A673 (cell line): Measurements from ENCODE around the gene TIMM21. TPM values are rescaled to one million over a fixed set of nuclear protein-coding genes. Genes with fewer than 3 reads are reported as not detected.

Experiments
- BruUV-seq: library from RNA; stranded (reverse); fragments of 400-500 nt; replicated peaks from 2 replicates; lab custom pipeline; 2021; lab: Mats Ljungman, UMichigan
- CTCF ChIA-PET: fragments of 300-600 bp; sonication (Branson Sonifier 250); formaldehyde crosslinking; loops from one replicate; lab custom pipeline; 2022; ENCODE audit warnings: antibody characterized with exemption; lab: Charles Lee
- POLR2A ChIA-PET: fragments of 300-600 bp; sonication (Branson Sonifier 250); formaldehyde crosslinking; loops from one replicate; lab custom pipeline; 2022; ENCODE audit warnings: antibody characterized with exemption; ENCODE audit not compliant: low non-redundant PET; lab: Charles Lee
- DNase-seq: peaks from one replicate; pipeline ENCODE4 v3.0.0-alpha.2; 2015; ENCODE audit warnings: low spot score
- H3K27ac ChIP-seq: fragments of 200-600 bp; sonication (generic); 2 replicates; pipeline ENCODE4 v1.5.1; 2016; ENCODE audit warnings: mixed run types, low read depth, mild to moderate bottlenecking, mixed read lengths, antibody characterized with exemption, low read length; ENCODE audit not compliant: poor library complexity, severe bottlenecking
- H3K27me3 ChIP-seq: fragments of 200-600 bp; sonication (generic); replicated peaks from 2 replicates; pipeline ENCODE4 v1.6.1; 2017; ENCODE audit warnings: mixed run types, low read depth, mild to moderate bottlenecking, mixed read lengths, antibody characterized with exemption, low read length; ENCODE audit not compliant: insufficient read depth, poor library complexity
- H3K36me3 ChIP-seq: fragments of 200-600 bp; sonication (generic); 2 replicates; pipeline ENCODE4 v1.6.1; 2016; ENCODE audit warnings: mixed run types, mild to moderate bottlenecking, mixed read lengths, antibody characterized with exemption, low read length; ENCODE audit not compliant: insufficient read depth, poor library complexity, severe bottlenecking
- H3K4me1 ChIP-seq: fragments of 200-600 bp; sonication (generic); 2 replicates; pipeline ENCODE4 v1.6.1; 2017; ENCODE audit warnings: mixed run types, mild to moderate bottlenecking, mixed read lengths, antibody characterized with exemption, low read length; ENCODE audit not compliant: insufficient read depth, poor library complexity, severe bottlenecking
- H3K4me3 ChIP-seq: fragments of 200-600 bp; sonication (generic); 2 replicates; pipeline ENCODE4 v1.5.1; 2016; ENCODE audit warnings: low read depth, mixed run types, mild to moderate bottlenecking, mixed read lengths, low read length; ENCODE audit not compliant: poor library complexity, severe bottlenecking
- H3K9me3 ChIP-seq: fragments of 200-600 bp; sonication (generic); 2 replicates; pipeline ENCODE4 v1.6.1; 2016; ENCODE audit warnings: mixed run types, low read depth, mild to moderate bottlenecking, mixed read lengths, antibody characterized with exemption, low read length; ENCODE audit not compliant: poor library complexity, severe bottlenecking
- CTCF ChIP-seq: fragments of 300-800, 200-600 bp; sonication (generic); conservative IDR thresholded peaks from 2 replicates; pipeline ENCODE4 v1.5.1; 2017; ENCODE audit warnings: low read depth, mild to moderate bottlenecking, antibody characterized with exemption, low read length, moderate library complexity, mixed read lengths
- EZH2 ChIP-seq: fragments of 200-600 bp; sonication (generic); IDR thresholded peaks from 2 replicates; pipeline ENCODE4 v1.6.1; 2017; ENCODE audit warnings: borderline replicate concordance, low read depth, mild to moderate bottlenecking, mixed read lengths, antibody characterized with exemption, low read length; ENCODE audit not compliant: poor library complexity, severe bottlenecking
- intact Hi-C: fragments of 100-400 bp; cut with micrococcal nuclease; formaldehyde crosslinking; loops from one replicate; pipeline ENCODE4 v1.10.0; 2022; ENCODE audit not compliant: unreplicated experiment
- total RNA-seq: library from RNA; stranded (reverse); gene quantifications from 2 replicates; pipeline ENCODE4 v1.2.3, GENCODE V29; 2021

The TIMM21 gene
- total RNA-seq, 1 experiment from 2014 or later = 85.1 TPM

GRCh38 chr18:74173434-74173750, 25.1 kb downstream of the TIMM21 start:
- H3K36me3 ChIP-seq = no peaks in the 10 kb centered on the region
- DNase-seq = no peak
- H3K4me1 ChIP-seq = no peaks in the 10 kb centered on the region
- no peaks in the 10 kb centered on the region for H3K9me3 ChIP-seq
- H3K4me3 ChIP-seq = no peak overlapping the region
- peaks cover 13% of the 10 kb centered on the region for H3K27me3 ChIP-seq
- CTCF ChIA-PET = no interaction called here
- H3K27ac ChIP-seq = no peak overlapping the region
- BruUV-seq = no TSS peak
- TF ChIP-seq EZH2 = no peak
- TF ChIP-seq CTCF = no peak
- POLR2A ChIA-PET = no interaction called here
- intact Hi-C loops = no loop called here

GRCh38 chr18:74175658-74176057, 27.3 kb downstream of the TIMM21 start:
- no peaks in the 10 kb centered on the region for H3K36me3 ChIP-seq
- DNase-seq = no peak
- no peaks in the 10 kb centered on the region for H3K4me1 ChIP-seq
- no peak overlapping the region for H3K27ac ChIP-seq
- CTCF ChIA-PET = no interaction called here
- H3K27me3 ChIP-seq = peaks cover 3% of the 10 kb centered on the region
- intact Hi-C loops = no loop called here
- POLR2A ChIA-PET = no interaction called here
- TF ChIP-seq CTCF (no peak), EZH2 (no peak)
- H3K4me3 ChIP-seq = no peak overlapping the region
- no peaks in the 10 kb centered on the region for H3K9me3 ChIP-seq
- no TSS peak for BruUV-seq

- no peaks in the 10 kb centered on the region for H3K9me3 ChIP-seq
- H3K4me1 ChIP-seq = no peaks in the 10 kb centered on the region
- H3K27me3 ChIP-seq = peaks cover 8% of the 10 kb centered on the region
- DNase-seq = no peak
- intact Hi-C loops = no loop called here
- POLR2A ChIA-PET = no interaction called here
- TF ChIP-seq EZH2 (no peak), CTCF (no peak)
- H3K36me3 ChIP-seq = no peaks in the 10 kb centered on the region
- BruUV-seq = no TSS peak
- CTCF ChIA-PET = no interaction called here
- H3K27ac ChIP-seq = no peak overlapping the region
- H3K4me3 ChIP-seq = no peak overlapping the region
Measured at GRCh38 chr18:74178884-74179283, 30.6 kb downstream of the TIMM21 start.
